ENCODE measurements around the gene KIAA1217.
A peak's percentile ranks its signal among the peaks of the same experiment; 100 is the strongest.

The KIAA1217 gene

DNA sequence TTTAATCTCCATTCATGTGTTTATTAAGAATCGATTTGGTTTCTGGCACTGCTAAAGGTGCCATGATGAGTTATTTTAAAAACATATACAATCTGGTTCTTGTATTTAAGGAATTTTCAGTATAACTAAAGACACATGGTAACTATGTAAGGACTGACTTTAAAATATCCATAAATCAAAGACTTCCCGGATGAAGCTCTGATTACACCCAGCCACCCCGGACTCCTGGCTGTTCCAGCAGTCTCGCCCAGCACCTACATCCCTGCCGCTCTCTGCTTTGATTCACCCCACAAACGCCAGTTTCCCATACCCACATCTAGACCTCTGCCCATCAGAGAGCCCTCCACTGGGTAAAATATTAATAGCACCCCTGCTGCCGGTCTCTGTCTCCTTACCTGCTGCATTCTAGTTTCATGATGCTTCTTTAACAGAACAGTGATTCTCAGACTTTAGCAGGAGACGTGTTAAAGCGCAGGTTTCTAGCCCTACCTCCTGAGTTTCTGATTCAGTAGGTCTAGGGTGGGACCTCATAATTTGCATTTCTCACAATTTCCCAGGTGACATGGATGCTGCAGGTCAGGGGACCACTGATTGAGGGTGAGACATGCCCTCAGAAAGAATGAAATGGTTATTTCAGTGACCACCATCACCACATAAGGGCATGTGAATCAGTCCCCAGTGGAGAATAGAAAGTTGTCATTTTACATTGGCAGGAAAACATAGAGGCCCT is 185.7 kb downstream of the KIAA1217 start:
- DNase-seq (ENCODE audit: low read depth) = no peak
- TF ChIP-seq, protein P1, sequence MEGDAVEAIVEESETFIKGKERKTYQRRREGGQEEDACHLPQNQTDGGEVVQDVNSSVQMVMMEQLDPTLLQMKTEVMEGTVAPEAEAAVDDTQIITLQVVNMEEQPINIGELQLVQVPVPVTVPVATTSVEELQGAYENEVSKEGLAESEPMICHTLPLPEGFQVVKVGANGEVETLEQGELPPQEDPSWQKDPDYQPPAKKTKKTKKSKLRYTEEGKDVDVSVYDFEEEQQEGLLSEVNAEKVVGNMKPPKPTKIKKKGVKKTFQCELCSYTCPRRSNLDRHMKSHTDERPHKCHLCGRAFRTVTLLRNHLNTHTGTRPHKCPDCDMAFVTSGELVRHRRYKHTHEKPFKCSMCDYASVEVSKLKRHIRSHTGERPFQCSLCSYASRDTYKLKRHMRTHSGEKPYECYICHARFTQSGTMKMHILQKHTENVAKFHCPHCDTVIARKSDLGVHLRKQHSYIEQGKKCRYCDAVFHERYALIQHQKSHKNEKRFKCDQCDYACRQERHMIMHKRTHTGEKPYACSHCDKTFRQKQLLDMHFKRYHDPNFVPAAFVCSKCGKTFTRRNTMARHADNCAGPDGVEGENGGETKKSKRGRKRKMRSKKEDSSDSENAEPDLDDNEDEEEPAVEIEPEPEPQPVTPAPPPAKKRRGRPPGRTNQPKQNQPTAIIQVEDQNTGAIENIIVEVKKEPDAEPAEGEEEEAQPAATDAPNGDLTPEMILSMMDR (conservative IDR thresholded peaks at IDR 0.05; ENCODE audit: control insufficient read depth, insufficient read depth, low read depth, low read length) = no peak
- no peak overlapping the region for H3K4me3 ChIP-seq (ENCODE audit: control insufficient read depth, low read depth, low read length)

- TF ChIP-seq, protein P1 (conservative IDR thresholded peaks at IDR 0.05; ENCODE audit: control insufficient read depth, insufficient read depth, low read depth, low read length) = peak; percentile 24
- no peak for DNase-seq (ENCODE audit: low read depth)
- no peak overlapping the region for H3K4me3 ChIP-seq (ENCODE audit: control insufficient read depth, low read depth, low read length)
Observed at GRCh38 chr10:24396396-24396795, 187.5 kb downstream of the KIAA1217 start.

GRCh38 chr10:24397662-24398061 is 188.7 kb downstream of the KIAA1217 start:
- no peak for DNase-seq (ENCODE audit: low read depth)
- H3K4me3 ChIP-seq (ENCODE audit: control insufficient read depth, low read depth, low read length) = no peak overlapping the region
- TF ChIP-seq, protein P1 (conservative IDR thresholded peaks at IDR 0.05; ENCODE audit: control insufficient read depth, insufficient read depth, low read depth, low read length) = no peak

- TF ChIP-seq, protein P1 (conservative IDR thresholded peaks at IDR 0.05; ENCODE audit: control insufficient read depth, insufficient read depth, low read depth, low read length) = no peak
Observed at GRCh38 chr10:24404567-24404966, 195.6 kb downstream of the KIAA1217 start.

GRCh38 chr10:24405635-24406034 is 196.7 kb downstream of the KIAA1217 start:
- H3K4me3 ChIP-seq (ENCODE audit: control insufficient read depth, low read depth, low read length) = no peak overlapping the region
- DNase-seq (ENCODE audit: low read depth) = no peak
- TF ChIP-seq, protein P1 (conservative IDR thresholded peaks at IDR 0.05; ENCODE audit: control insufficient read depth, insufficient read depth, low read depth, low read length) = no peak

More at GRCh38 chr10:24404567-24404966, 195.6 kb downstream of the KIAA1217 start:
- H3K4me3 ChIP-seq (ENCODE audit: control insufficient read depth, low read depth, low read length) = no peak overlapping the region
- DNase-seq (ENCODE audit: low read depth) = no peak

GRCh38 chr10:24406809-24407483 is 198.0 kb downstream of the KIAA1217 start:
- TF ChIP-seq, protein P1 (conservative IDR thresholded peaks at IDR 0.05; ENCODE audit: control insufficient read depth, insufficient read depth, low read depth, low read length) = no peak
- H3K4me3 ChIP-seq (ENCODE audit: control insufficient read depth, low read depth, low read length) = no peak overlapping the region
- DNase-seq (ENCODE audit: low read depth) = no peak
